HepG2 (cell line): ENCODE data around the gene ZACN. TPM values are rescaled to one million over a fixed set of nuclear protein-coding genes. Genes with fewer than 3 reads are reported as not detected.

Experiments
- ATAC-seq: fragments of 200-7000 bp; cut with Tn5 transposase; 3 replicates; pipeline ENCODE4 v1.9.1; 2020; ENCODE audit warnings: mild to moderate bottlenecking, moderate library complexity
- BruUV-seq: library from RNA; stranded (reverse); fragments of 400-500 nt; replicated peaks from 2 replicates; lab custom pipeline; 2021; lab: Mats Ljungman, UMichigan
- CTCF ChIA-PET: fragments of 300-600 bp; formaldehyde crosslinking; extraction: SDS; loops from one replicate; lab custom pipeline; 2021; ENCODE audit warnings: low total read pairs, inconsistent platforms, low intra/inter-chr PET ratio; lab: Yijun Ruan, JAX
- POLR2A ChIA-PET: fragments of 350-600 bp; sonication (Branson Sonifier 250); formaldehyde crosslinking; loops from one replicate; lab custom pipeline; 2020; ENCODE audit warnings: antibody characterized with exemption, inconsistent platforms; lab: Yijun Ruan, JAX
- DNase-seq: peaks from one replicate; pipeline ENCODE4 v3.0.0-alpha.2; 2015; ENCODE audit warnings: low spot score
- FAIRE-seq: peaks from 3 replicates; lab custom pipeline; 2011; peaks lifted over from hg19 to GRCh38; lab: Jason Lieb, UNC
- H2AFZ ChIP-seq: one replicate; pipeline ENCODE4 v1.6.1; 2011; ENCODE audit warnings: low read length, inconsistent platforms
- H3K27ac ChIP-seq: fragments of 300-600 bp; 3 replicates; pipeline ENCODE4 v1.8.0; 2011; ENCODE audit warnings: mixed run types, mild to moderate bottlenecking, mixed read lengths, low read length, inconsistent platforms; ENCODE audit not compliant: insufficient read depth; ENCODE audit errors: extremely low read length
- H3K27me3 ChIP-seq, 2 experiments: fragments of 200-600 bp in 1 of 2; 2 replicates in 1 of 2; 3 replicates in 1 of 2; pipeline versions ENCODE4 v1.6.0 to v1.8.0; 2011; ENCODE audit warnings: low read length in 2 of 2, mild to moderate bottlenecking in 2 of 2, moderate library complexity in 2 of 2, inconsistent platforms in 1 of 2; ENCODE audit not compliant: insufficient read depth in 2 of 2, control insufficient read depth in 1 of 2
- H3K36me3 ChIP-seq, 2 experiments: fragments of 200-600 bp in 1 of 2; replicated peaks in 1 of 2; 2 replicates in 1 of 2; 3 replicates in 1 of 2; pipeline versions ENCODE4 v1.5.1 to v1.8.0; 2011; ENCODE audit warnings: low read length in 2 of 2, inconsistent platforms in 1 of 2; ENCODE audit not compliant: insufficient read depth in 2 of 2, control insufficient read depth in 1 of 2
- H3K4me1 ChIP-seq: 2 replicates; pipeline ENCODE4 v1.5.1; 2012; ENCODE audit warnings: low read length, inconsistent platforms; ENCODE audit not compliant: insufficient read depth
- H3K4me2 ChIP-seq: 2 replicates; pipeline ENCODE4 v1.6.0; 2011; ENCODE audit warnings: low read depth, low read length, inconsistent platforms
- H3K4me3 ChIP-seq, 3 experiments: fragments of 200-600 bp in 1 of 3; sonication (generic), shearing (Covaris generic) in 1 of 3; replicated peaks in 1 of 3; 2 replicates each; pipeline ENCODE4 v1.5.1; 2011 to 2016; ENCODE audit warnings: low read length in 3 of 3, inconsistent platforms in 2 of 3, low read depth in 2 of 3, mild to moderate bottlenecking in 2 of 3, control low read depth in 1 of 3, mixed read lengths in 1 of 3; ENCODE audit not compliant: insufficient read depth in 1 of 3
- H3K79me2 ChIP-seq: one replicate; pipeline ENCODE4 v1.6.1; 2011; ENCODE audit warnings: low read length, inconsistent platforms; ENCODE audit not compliant: insufficient read depth
- H3K9ac ChIP-seq: 2 replicates; pipeline ENCODE4 v1.6.0; 2011; ENCODE audit warnings: mild to moderate bottlenecking, low read depth, low read length, inconsistent platforms; ENCODE audit not compliant: insufficient read depth
- H3K9me3 ChIP-seq: 2 replicates; pipeline ENCODE4 v1.5.1; 2012; ENCODE audit warnings: mild to moderate bottlenecking, low read length
- H4K20me1 ChIP-seq: 2 replicates; pipeline ENCODE4 v1.6.0; 2011; ENCODE audit warnings: inconsistent platforms, mild to moderate bottlenecking, low read length, moderate library complexity; ENCODE audit not compliant: insufficient read depth
- EZH2 ChIP-seq: conservative IDR thresholded peaks from 2 replicates; pipeline ENCODE4 v1.6.1; 2012; ENCODE audit warnings: mild to moderate bottlenecking, low read depth, low read length, moderate library complexity
- FOXP4 ChIP-seq: sonication (generic); formaldehyde crosslinking; IDR thresholded peaks from 2 replicates; pipeline ENCODE4 v1.4.0; 2020; ENCODE audit warnings: missing genetic modification reagents
- GFI1 ChIP-seq: sonication (generic); formaldehyde crosslinking; IDR thresholded peaks from 2 replicates; pipeline ENCODE4 v1.5.0; 2020; ENCODE audit warnings: missing genetic modification reagents, mild to moderate bottlenecking, borderline replicate concordance
- HNRNPK ChIP-seq: fragments of 200-400 bp; formaldehyde crosslinking; IDR thresholded peaks from 2 replicates; pipeline ENCODE4 v1.6.1; 2018; ENCODE audit warnings: low read length, low read depth, moderate library complexity, mild to moderate bottlenecking; ENCODE audit not compliant: poor library complexity, severe bottlenecking
- IKZF5 ChIP-seq: IDR thresholded peaks from 2 replicates; pipeline ENCODE4 v1.6.1; 2018; ENCODE audit warnings: missing genetic modification reagents, mild to moderate bottlenecking, missing compliant biosample characterization
- NFE2L1 ChIP-seq: sonication (generic); formaldehyde crosslinking; IDR thresholded peaks from 2 replicates; pipeline ENCODE4 v1.4.0; 2020; ENCODE audit warnings: missing genetic modification reagents, mild to moderate bottlenecking, borderline replicate concordance
- RCOR2 ChIP-seq: IDR thresholded peaks from 2 replicates; pipeline ENCODE4 v1.6.1; 2016; ENCODE audit warnings: missing biosample characterization, missing genetic modification reagents
- TRIM24 ChIP-seq: sonication (generic); formaldehyde crosslinking; IDR thresholded peaks from 2 replicates; pipeline ENCODE4 v1.8.0; 2022; ENCODE audit warnings: mild to moderate bottlenecking, missing genetic modification reagents
- ZMAT5 ChIP-seq: sonication (generic); formaldehyde crosslinking; IDR thresholded peaks from 2 replicates; pipeline ENCODE4 v1.5.0; 2020; ENCODE audit warnings: mild to moderate bottlenecking, low read depth, missing genetic modification reagents, borderline replicate concordance
- ZNF335 ChIP-seq: sonication (generic); formaldehyde crosslinking; IDR thresholded peaks from 2 replicates; pipeline ENCODE4 v1.4.0; 2020; ENCODE audit warnings: missing genetic modification reagents
- ZNF501 ChIP-seq: sonication (generic); formaldehyde crosslinking; IDR thresholded peaks from 2 replicates; pipeline ENCODE4 v1.5.1; 2020; ENCODE audit warnings: mild to moderate bottlenecking, moderate library complexity, missing genetic modification reagents
- ZNF562 ChIP-seq: sonication (generic); formaldehyde crosslinking; IDR thresholded peaks from 2 replicates; pipeline ENCODE4 v1.8.0; 2022; ENCODE audit warnings: missing genetic modification reagents, borderline replicate concordance
- ZNF841 ChIP-seq: sonication (generic); formaldehyde crosslinking; IDR thresholded peaks from 2 replicates; pipeline ENCODE4 v1.8.1; 2023; ENCODE audit warnings: missing genetic modification reagents, borderline replicate concordance
- ZSCAN12 ChIP-seq: sonication (generic); formaldehyde crosslinking; IDR thresholded peaks from 2 replicates; pipeline ENCODE4 v1.9.0; 2021; ENCODE audit warnings: mild to moderate bottlenecking, missing genetic modification reagents
- WGBS: methylation state at CpG from one replicate; pipeline ENCODE4 v1.1.6; 2017; ENCODE audit warnings: low lambda C conversion rate; 5-methylcytosine and 5-hydroxymethylcytosine counted together
- in situ Hi-C: cut with HindIII; loops from 2 replicates; pipeline ENCODE4 v1.10.0; 2017; ENCODE audit warnings: low pct_unique_long_range_greater_than_20kb; ENCODE audit not compliant: extremely low pct_ligation_motif_present
- intact Hi-C: fragments of 100-400 bp; cut with micrococcal nuclease; formaldehyde crosslinking; loops from one replicate; pipeline ENCODE4 v1.10.0; 2022; ENCODE audit not compliant: unreplicated experiment
- polyA plus RNA-seq, 8 experiments: library from polyadenylated mRNA; depleted of rRNA in 3 of 8; stranded (reverse) in 7 of 8; unstranded in 1 of 8; fragments of >200 nt; fragmentation: Illumina TruSeq in 4 of 8; extraction: Trizol in 4 of 8; gene quantifications; 2 replicates each; pipeline versions ENCODE4 v1.2.1 to v1.2.3, GENCODE V29; 2011 to 2016; ENCODE audit warnings: low read depth in 4 of 8, missing spikeins in 1 of 8, mixed read lengths in 1 of 8; ENCODE audit not compliant: insufficient read depth in 1 of 8
- total RNA-seq, 5 experiments: library from RNA; depleted of rRNA; stranded (reverse); fragments of >200 nt; fragmentation: Illumina TruSeq; extraction: Trizol; gene quantifications; 2 replicates each; pipeline ENCODE4 v1.2.3, GENCODE V29; 2016; ENCODE audit warnings: low read depth in 1 of 5

The ZACN gene
- total and polyA plus RNA-seq, 2 of the 13 experiments (the other 11 are each of a cell fraction or from before 2014, with no cell fraction given): 0.11 to 0.15 TPM

GRCh38 chr17:76033139-76033538, 45.8 kb upstream of the ZACN start (continued):
- TF ChIP-seq EZH2 (no peak), NFE2L1 (CRISPR knock-in tag) (no peak), ZSCAN12 (CRISPR knock-in tag) (no peak), ZNF501 (CRISPR knock-in tag) (0 out of 2 replicates have a peak, but pooled peaks have one; percentile 2), ZNF841 (CRISPR knock-in tag) (no peak), IKZF5 (no peak), ZNF335 (CRISPR knock-in tag) (no peak), ZMAT5 (no peak)

GRCh38 chr17:76034428-76035350, 44.3 kb upstream of the ZACN start:
- POLR2A ChIA-PET: no interaction called here
- no TSS peak for BruUV-seq
- FAIRE-seq (no peak), ATAC-seq (no peak), DNase-seq (no peak)
- Histone ChIP-seq H3K27me3 (no peaks in the 10 kb centered on the region), H3K27ac (no peak overlapping the region), H3K4me2 (no peak overlapping the region), H4K20me1 (no peaks in the 10 kb centered on the region), H3K4me1 (peaks cover 33% of the 10 kb centered on the region), H3K36me3 (peaks cover 6 to 23% of the 10 kb centered on the region in 2 experiments), H3K4me3 (no peak overlapping the region), H3K79me2 (no peaks in the 10 kb centered on the region), H2AFZ (no peak overlapping the region), H3K9ac (no peak overlapping the region), H3K9me3 (no peaks in the 10 kb centered on the region)
- in situ Hi-C loops (no loop called here), intact Hi-C loops (no loop called here)
- TF ChIP-seq TRIM24 (no peak), HNRNPK (no peak), ZNF562 (CRISPR knock-in tag) (no peak), FOXP4 (CRISPR knock-in tag) (no peak), RCOR2 (CRISPR knock-in tag) (no peak), GFI1 (CRISPR knock-in tag) (no peak)
- 74% methylated on average over 13 of the region's 13 CpGs for WGBS
- CTCF ChIA-PET: no interaction called here
